Neural progenitor cell (in vitro differentiated cells): ENCODE data around the gene PSENEN. TPM values are rescaled to one million over a fixed set of nuclear protein-coding genes. Genes with fewer than 3 reads are reported as not detected.
A peak's percentile ranks its signal among the peaks of the same experiment; 100 is the strongest.

ENCODE experiments used
- DNase-seq: peaks from one replicate; pipeline ENCODE4 v3.0.0-alpha.2; 2016; ENCODE audit warnings: low spot score
- H2AFZ ChIP-seq: fragments of 200-600 bp; sonication (generic); replicated peaks from 2 replicates; pipeline ENCODE4 v1.6.1; 2016; ENCODE audit warnings: antibody characterized with exemption
- H3F3A ChIP-seq: fragments of 200-600 bp; sonication (generic); 2 replicates; pipeline ENCODE4 v1.6.1; 2016; ENCODE audit warnings: antibody characterized with exemption, low read depth
- H3K27ac ChIP-seq: fragments of 200-600 bp; sonication (generic); 2 replicates; pipeline ENCODE4 v1.5.1; 2016; ENCODE audit warnings: mild to moderate bottlenecking
- H3K27me3 ChIP-seq: fragments of 200-600 bp; sonication (generic); 2 replicates; pipeline ENCODE4 v1.6.1; 2016; ENCODE audit warnings: mild to moderate bottlenecking, moderate library complexity
- H3K36me3 ChIP-seq: fragments of 200-600 bp; sonication (generic); 2 replicates; pipeline ENCODE4 v1.5.1; 2016
- H3K4me1 ChIP-seq: fragments of 200-600 bp; sonication (generic); 2 replicates; pipeline ENCODE4 v1.6.1; 2016; ENCODE audit warnings: mixed run types
- H3K4me2 ChIP-seq: fragments of 200-600 bp; sonication (generic); 2 replicates; pipeline ENCODE4 v1.6.1; 2016
- H3K4me3 ChIP-seq: fragments of 200-600 bp; sonication (generic); 2 replicates; pipeline ENCODE4 v1.5.1; 2016
- H3K79me2 ChIP-seq: fragments of 200-600 bp; sonication (generic); 2 replicates; pipeline ENCODE4 v1.6.1; 2016; ENCODE audit warnings: low read depth
- H3K9ac ChIP-seq: fragments of 200-600 bp; sonication (generic); 2 replicates; pipeline ENCODE4 v1.6.1; 2016
- H3K9me3 ChIP-seq: fragments of 200-600 bp; sonication (generic); 2 replicates; pipeline ENCODE4 v1.5.1; 2016; ENCODE audit warnings: low read depth
- H4K20me1 ChIP-seq: fragments of 200-600 bp; sonication (generic); 2 replicates; pipeline ENCODE4 v1.6.1; 2016; ENCODE audit warnings: low read depth
- H3K27ac Mint-ChIP-seq: 3 replicates; pipeline ENCODE4 v1.8.0; 2021; ENCODE audit warnings: mixed read lengths
- H3K27me3 Mint-ChIP-seq: 2 replicates; pipeline ENCODE4 v1.8.0; 2022; ENCODE audit warnings: low read depth, mild to moderate bottlenecking, inconsistent platforms, moderate library complexity, mixed read lengths; ENCODE audit not compliant: insufficient read depth
- H3K36me3 Mint-ChIP-seq: 3 replicates; pipeline ENCODE4 v1.8.0; 2021; ENCODE audit warnings: mixed read lengths
- H3K4me1 Mint-ChIP-seq: 3 replicates; pipeline ENCODE4 v1.8.0; 2021; ENCODE audit warnings: mixed read lengths
- H3K4me3 Mint-ChIP-seq: 3 replicates; pipeline ENCODE4 v1.8.0; 2021; ENCODE audit warnings: mild to moderate bottlenecking, moderate library complexity, mixed read lengths
- H3K9me3 Mint-ChIP-seq: 3 replicates; pipeline ENCODE4 v1.8.0; 2020; ENCODE audit warnings: mixed read lengths
- EZH2 ChIP-seq: fragments of 200-600 bp; sonication (generic); IDR thresholded peaks from 2 replicates; pipeline ENCODE4 v1.6.1; 2017; ENCODE audit warnings: antibody characterized with exemption, mild to moderate bottlenecking, moderate library complexity
- EZH2phosphoT487 ChIP-seq: fragments of 200-600 bp; sonication (generic); IDR thresholded peaks from 2 replicates; pipeline ENCODE4 v1.6.1; 2017; ENCODE audit warnings: antibody characterized with exemption
- total RNA-seq: library from RNA; depleted of rRNA; stranded (reverse); fragments of >200 nt; gene quantifications from 2 replicates; pipeline ENCODE4 v1.2.3, GENCODE V29; 2015; ENCODE audit warnings: low replicate concordance
- TF ChIP-seq, protein P1 (sequence below): fragments of 200-600 bp; sonication (generic); IDR thresholded peaks from 2 replicates; pipeline ENCODE4 v1.5.1; 2017; ENCODE audit warnings: antibody characterized with exemption, mild to moderate bottlenecking

PSENEN gene
- 10.9 and 29.6 TPM in 2 replicates for total RNA-seq

GRCh38 chr19:35745328-35746086, at the start of gene PSENEN, which contains the start of gene U2AF1L4:
TSS of gene PSENEN (plus strand) at chr19:35745651. CDS start at chr19:35745931, 280 bp downstream.
TSS of gene U2AF1L4 (minus strand) at chr19:35745418. CDS start at chr19:35745391, 27 bp downstream.
- Histone ChIP-seq H3K9ac (peak within 1 kb of the TSS; percentile 73), H3K4me1 (peaks cover 5% of the 10 kb centered on the region), H3K27me3 (no peaks in the 10 kb centered on the region), H3K79me2 (peaks cover 13% of the 10 kb centered on the region), H3K4me3 (peak within 1 kb of the TSS; percentile 87), H2AFZ (peak within 1 kb of the TSS; percentile 81), H3K4me2 (peak within 1 kb of the TSS; percentile 88), H3K27ac (peak within 1 kb of the TSS; percentile 96), H4K20me1 (no peaks in the 10 kb centered on the region), H3K9me3 (no peaks in the 10 kb centered on the region), H3F3A (peaks cover 35% of the 10 kb centered on the region), H3K36me3 (no peaks in the 10 kb centered on the region)
- Mint-ChIP-seq H3K9me3 (no peaks in the 10 kb centered on the region), H3K27ac (peak within 1 kb of the TSS; percentile 94), H3K27me3 (peaks cover 12% of the 10 kb centered on the region), H3K4me3 (peak within 1 kb of the TSS; percentile 96), H3K4me1 (peaks cover 47% of the 10 kb centered on the region), H3K36me3 (peaks cover 3% of the 10 kb centered on the region)
- peak; percentile 100 for DNase-seq
- TF ChIP-seq, protein P1, sequence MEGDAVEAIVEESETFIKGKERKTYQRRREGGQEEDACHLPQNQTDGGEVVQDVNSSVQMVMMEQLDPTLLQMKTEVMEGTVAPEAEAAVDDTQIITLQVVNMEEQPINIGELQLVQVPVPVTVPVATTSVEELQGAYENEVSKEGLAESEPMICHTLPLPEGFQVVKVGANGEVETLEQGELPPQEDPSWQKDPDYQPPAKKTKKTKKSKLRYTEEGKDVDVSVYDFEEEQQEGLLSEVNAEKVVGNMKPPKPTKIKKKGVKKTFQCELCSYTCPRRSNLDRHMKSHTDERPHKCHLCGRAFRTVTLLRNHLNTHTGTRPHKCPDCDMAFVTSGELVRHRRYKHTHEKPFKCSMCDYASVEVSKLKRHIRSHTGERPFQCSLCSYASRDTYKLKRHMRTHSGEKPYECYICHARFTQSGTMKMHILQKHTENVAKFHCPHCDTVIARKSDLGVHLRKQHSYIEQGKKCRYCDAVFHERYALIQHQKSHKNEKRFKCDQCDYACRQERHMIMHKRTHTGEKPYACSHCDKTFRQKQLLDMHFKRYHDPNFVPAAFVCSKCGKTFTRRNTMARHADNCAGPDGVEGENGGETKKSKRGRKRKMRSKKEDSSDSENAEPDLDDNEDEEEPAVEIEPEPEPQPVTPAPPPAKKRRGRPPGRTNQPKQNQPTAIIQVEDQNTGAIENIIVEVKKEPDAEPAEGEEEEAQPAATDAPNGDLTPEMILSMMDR, result no peak
- no peak for TF ChIP-seq EZH2phosphoT487
- TF ChIP-seq EZH2, result no peak

DNA sequence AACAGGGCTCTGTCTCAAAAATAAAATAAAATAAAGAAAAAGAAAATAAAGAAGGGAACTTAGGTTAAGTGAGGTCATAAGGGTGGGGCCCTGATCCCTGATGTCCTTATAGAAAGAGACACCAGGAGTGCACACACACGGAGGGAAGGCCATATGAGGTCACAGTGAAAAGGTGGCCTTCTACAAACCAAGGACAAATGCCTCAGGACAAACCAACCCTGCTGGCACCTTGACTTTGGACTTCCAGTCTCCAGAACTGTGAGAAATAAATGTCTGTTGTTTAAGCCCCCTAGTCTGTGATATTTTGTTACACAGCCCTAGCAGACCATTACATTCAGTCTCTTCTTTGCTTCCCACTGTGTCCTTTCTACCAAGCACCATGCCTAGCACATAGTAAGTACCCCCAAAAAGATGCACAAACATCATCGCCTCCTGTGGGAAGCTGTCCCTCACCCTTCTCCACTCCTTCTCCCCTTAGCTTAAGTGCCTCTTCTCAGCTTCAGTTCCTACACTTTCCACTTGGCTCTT, 49.5 kb upstream of the PSENEN start:
- H3K79me2 ChIP-seq, result no peaks in the 10 kb centered on the region
- Mint-ChIP-seq H3K27ac (no peak overlapping the region), H3K36me3 (no peaks in the 10 kb centered on the region), H3K4me1 (peaks cover 3% of the 10 kb centered on the region), H3K27me3 (peaks cover 2% of the 10 kb centered on the region), H3K9me3 (no peaks in the 10 kb centered on the region), H3K4me3 (no peak overlapping the region)
- H4K20me1 ChIP-seq, result no peaks in the 10 kb centered on the region
- no peak overlapping the region for H3K4me2 ChIP-seq
- H3K9me3 ChIP-seq, result no peaks in the 10 kb centered on the region
- H3K36me3 ChIP-seq, result no peaks in the 10 kb centered on the region
- no peaks in the 10 kb centered on the region for H3K4me1 ChIP-seq
- TF ChIP-seq EZH2, result no peak
- TF ChIP-seq EZH2phosphoT487, result no peak
- TF ChIP-seq, protein P1, result no peak
- peaks cover 11% of the 10 kb centered on the region for H3F3A ChIP-seq
- H3K4me3 ChIP-seq, result no peak overlapping the region
- H2AFZ ChIP-seq, result no peak overlapping the region
- no peak overlapping the region for H3K9ac ChIP-seq
- no peak for DNase-seq
- peaks cover 4% of the 10 kb centered on the region for H3K27me3 ChIP-seq
- no peak overlapping the region for H3K27ac ChIP-seq

- H2AFZ ChIP-seq, result no peak overlapping the region
- TF ChIP-seq, protein P1, result no peak
- TF ChIP-seq EZH2phosphoT487 (no peak), EZH2 (no peak)
- no peak overlapping the region for H3K4me3 ChIP-seq
- no peak overlapping the region for H3K4me3 Mint-ChIP-seq
- H3K9ac ChIP-seq, result no peak overlapping the region
- H3K27me3 Mint-ChIP-seq, result peaks cover 2% of the 10 kb centered on the region
- H3K4me1 Mint-ChIP-seq, result peaks cover 3% of the 10 kb centered on the region
- no peaks in the 10 kb centered on the region for H3K4me1 ChIP-seq
- H3K9me3 ChIP-seq, result no peaks in the 10 kb centered on the region
- DNase-seq, result no peak
- H3K27me3 ChIP-seq, result peaks cover 4% of the 10 kb centered on the region
- H3K27ac Mint-ChIP-seq, result no peak overlapping the region
- H3K79me2 ChIP-seq, result no peaks in the 10 kb centered on the region
- H3K9me3 Mint-ChIP-seq, result no peaks in the 10 kb centered on the region
- no peaks in the 10 kb centered on the region for H4K20me1 ChIP-seq
- H3K36me3 Mint-ChIP-seq, result no peaks in the 10 kb centered on the region
- H3K4me2 ChIP-seq, result no peak overlapping the region
- no peaks in the 10 kb centered on the region for H3K36me3 ChIP-seq
- H3F3A ChIP-seq, result peaks cover 11% of the 10 kb centered on the region
- H3K27ac ChIP-seq, result no peak overlapping the region
These were observed 48.6 kb upstream of the PSENEN start for GRCh38 chr19:35696835-35697234.
